Measurements from ENCODE around the gene MAGI2.
"Not testable (repeated sequence)": the region's sequence is repeated elsewhere in the genome, so short reads cannot be mapped to it uniquely, and the experiment has no call there.

MAGI2 gene

GRCh38 chr7:78299088-78299487, 1154.4 kb downstream of the MAGI2 start:
- no peaks in the 10 kb centered on the region for H3K27me3 ChIP-seq (ENCODE audit: control insufficient read depth in 1 of 2, insufficient read depth in 2 of 2, low read length in 2 of 2)
- no peak overlapping the region for H3K4me3 ChIP-seq (ENCODE audit: low read length in 2 of 2)
- H3K9ac ChIP-seq (ENCODE audit: low read length in 2 of 2): no peak overlapping the region
- no peak overlapping the region for H3K27ac ChIP-seq (ENCODE audit: low read length)
- no peaks in the 10 kb centered on the region for H3K36me3 ChIP-seq (ENCODE audit: control insufficient read depth in 2 of 2, insufficient read depth in 2 of 2, low read length in 2 of 2)
- no peaks in the 10 kb centered on the region for H3K9me3 ChIP-seq (ENCODE audit: control insufficient read depth in 2 of 2, low read length in 2 of 2)
- H3K4me1 ChIP-seq (ENCODE audit: control insufficient read depth, insufficient read depth, low read length): no peaks in the 10 kb centered on the region

- no peak overlapping the region for H3K9ac ChIP-seq (ENCODE audit: low read length in 2 of 2)
- no peaks in the 10 kb centered on the region for H3K4me1 ChIP-seq (ENCODE audit: control insufficient read depth, insufficient read depth, low read length)
- H3K27ac ChIP-seq (ENCODE audit: low read length): no peak overlapping the region
- H3K4me3 ChIP-seq (ENCODE audit: low read length in 2 of 2): no peak overlapping the region
- peaks cover 0 to 3% of the 10 kb centered on the region in 2 donors for H3K9me3 ChIP-seq (ENCODE audit: control insufficient read depth in 2 of 2, low read length in 2 of 2)
- no peaks in the 10 kb centered on the region for H3K36me3 ChIP-seq (ENCODE audit: control insufficient read depth in 2 of 2, insufficient read depth in 2 of 2, low read length in 2 of 2)
- no peaks in the 10 kb centered on the region for H3K27me3 ChIP-seq (ENCODE audit: control insufficient read depth in 1 of 2, insufficient read depth in 2 of 2, low read length in 2 of 2)
These were observed 1156.7 kb downstream of the MAGI2 start for GRCh38 chr7:78296644-78297371.

GRCh38 chr7:78296046-78296597, 1157.3 kb downstream of the MAGI2 start:
- H3K4me1 ChIP-seq (ENCODE audit: control insufficient read depth, insufficient read depth, low read length): no peaks in the 10 kb centered on the region
- H3K9me3 ChIP-seq (ENCODE audit: control insufficient read depth in 2 of 2, low read length in 2 of 2): peaks cover 0 to 3% of the 10 kb centered on the region in 2 donors
- H3K9ac ChIP-seq (ENCODE audit: low read length in 2 of 2): no peak overlapping the region
- no peaks in the 10 kb centered on the region for H3K36me3 ChIP-seq (ENCODE audit: control insufficient read depth in 2 of 2, insufficient read depth in 2 of 2, low read length in 2 of 2)
- no peak overlapping the region for H3K27ac ChIP-seq (ENCODE audit: low read length)
- no peaks in the 10 kb centered on the region for H3K27me3 ChIP-seq (ENCODE audit: control insufficient read depth in 1 of 2, insufficient read depth in 2 of 2, low read length in 2 of 2)
- H3K4me3 ChIP-seq (ENCODE audit: low read length in 2 of 2): no peak overlapping the region

- not testable (repeated sequence) for H3K9me3 ChIP-seq (ENCODE audit: control insufficient read depth in 2 of 2, low read length in 2 of 2); H3K4me3 ChIP-seq (ENCODE audit: low read length in 2 of 2); H3K27me3 ChIP-seq (ENCODE audit: control insufficient read depth in 1 of 2, insufficient read depth in 2 of 2, low read length in 2 of 2)
These were observed 1164.0 kb downstream of the MAGI2 start for GRCh38 chr7:78289471-78289870.

GRCh38 chr7:78284945-78285344, 1168.5 kb downstream of the MAGI2 start:
- H3K36me3 ChIP-seq (ENCODE audit: control insufficient read depth in 2 of 2, insufficient read depth in 2 of 2, low read length in 2 of 2): no peaks in the 10 kb centered on the region
- no peak overlapping the region for H3K4me3 ChIP-seq (ENCODE audit: low read length in 2 of 2)
- H3K9ac ChIP-seq (ENCODE audit: low read length in 2 of 2): no peak overlapping the region
- no peaks in the 10 kb centered on the region for H3K27me3 ChIP-seq (ENCODE audit: control insufficient read depth in 1 of 2, insufficient read depth in 2 of 2, low read length in 2 of 2)
- H3K27ac ChIP-seq (ENCODE audit: low read length): no peak overlapping the region
- no peaks in the 10 kb centered on the region for H3K9me3 ChIP-seq (ENCODE audit: control insufficient read depth in 2 of 2, low read length in 2 of 2)
- no peaks in the 10 kb centered on the region for H3K4me1 ChIP-seq (ENCODE audit: control insufficient read depth, insufficient read depth, low read length)

More at GRCh38 chr7:78289471-78289870, 1164.0 kb downstream of the MAGI2 start:
- not testable (repeated sequence) for H3K4me1 ChIP-seq (ENCODE audit: control insufficient read depth, insufficient read depth, low read length); H3K27ac ChIP-seq (ENCODE audit: low read length); H3K9ac ChIP-seq (ENCODE audit: low read length in 2 of 2); H3K36me3 ChIP-seq (ENCODE audit: control insufficient read depth in 2 of 2, insufficient read depth in 2 of 2, low read length in 2 of 2)

GRCh38 chr7:78280276-78280675, 1173.2 kb downstream of the MAGI2 start:
- Histone ChIP-seq H3K9ac (ENCODE audit: low read length in 2 of 2) (no peak overlapping the region), H3K9me3 (ENCODE audit: control insufficient read depth in 2 of 2, low read length in 2 of 2) (no peaks in the 10 kb centered on the region), H3K36me3 (ENCODE audit: control insufficient read depth in 2 of 2, insufficient read depth in 2 of 2, low read length in 2 of 2) (no peaks in the 10 kb centered on the region), H3K4me1 (ENCODE audit: control insufficient read depth, insufficient read depth, low read length) (no peaks in the 10 kb centered on the region), H3K4me3 (ENCODE audit: low read length in 2 of 2) (no peak overlapping the region), H3K27me3 (ENCODE audit: control insufficient read depth in 1 of 2, insufficient read depth in 2 of 2, low read length in 2 of 2) (no peaks in the 10 kb centered on the region), H3K27ac (ENCODE audit: low read length) (no peak overlapping the region)

GRCh38 chr7:78279457-78279856, 1174.0 kb downstream of the MAGI2 start:
- Histone ChIP-seq H3K4me1 (ENCODE audit: control insufficient read depth, insufficient read depth, low read length) (no peaks in the 10 kb centered on the region), H3K9ac (ENCODE audit: low read length in 2 of 2) (no peak overlapping the region), H3K27me3 (ENCODE audit: control insufficient read depth in 1 of 2, insufficient read depth in 2 of 2, low read length in 2 of 2) (no peaks in the 10 kb centered on the region), H3K4me3 (ENCODE audit: low read length in 2 of 2) (no peak overlapping the region), H3K36me3 (ENCODE audit: control insufficient read depth in 2 of 2, insufficient read depth in 2 of 2, low read length in 2 of 2) (no peaks in the 10 kb centered on the region), H3K9me3 (ENCODE audit: control insufficient read depth in 2 of 2, low read length in 2 of 2) (no peaks in the 10 kb centered on the region), H3K27ac (ENCODE audit: low read length) (no peak overlapping the region)

- no peaks in the 10 kb centered on the region for H3K36me3 ChIP-seq (ENCODE audit: control insufficient read depth in 2 of 2, insufficient read depth in 2 of 2, low read length in 2 of 2)
- H3K27me3 ChIP-seq (ENCODE audit: control insufficient read depth in 1 of 2, insufficient read depth in 2 of 2, low read length in 2 of 2): no peaks in the 10 kb centered on the region
- no peak overlapping the region for H3K27ac ChIP-seq (ENCODE audit: low read length)
- H3K4me3 ChIP-seq (ENCODE audit: low read length in 2 of 2): no peak overlapping the region
- H3K9ac ChIP-seq (ENCODE audit: low read length in 2 of 2): no peak overlapping the region
- no peaks in the 10 kb centered on the region for H3K9me3 ChIP-seq (ENCODE audit: control insufficient read depth in 2 of 2, low read length in 2 of 2)
- no peaks in the 10 kb centered on the region for H3K4me1 ChIP-seq (ENCODE audit: control insufficient read depth, insufficient read depth, low read length)
These were observed 1174.4 kb downstream of the MAGI2 start for GRCh38 chr7:78279032-78279431.

- H3K4me1 ChIP-seq (ENCODE audit: control insufficient read depth, insufficient read depth, low read length): no peaks in the 10 kb centered on the region
- H3K4me3 ChIP-seq (ENCODE audit: low read length in 2 of 2): no peak overlapping the region
- no peak overlapping the region for H3K27ac ChIP-seq (ENCODE audit: low read length)
- no peaks in the 10 kb centered on the region for H3K27me3 ChIP-seq (ENCODE audit: control insufficient read depth in 1 of 2, insufficient read depth in 2 of 2, low read length in 2 of 2)
- no peak overlapping the region for H3K9ac ChIP-seq (ENCODE audit: low read length in 2 of 2)
- H3K36me3 ChIP-seq (ENCODE audit: control insufficient read depth in 2 of 2, insufficient read depth in 2 of 2, low read length in 2 of 2): no peaks in the 10 kb centered on the region
- no peaks in the 10 kb centered on the region for H3K9me3 ChIP-seq (ENCODE audit: control insufficient read depth in 2 of 2, low read length in 2 of 2)
These were observed 1186.3 kb downstream of the MAGI2 start for GRCh38 chr7:78267141-78267540.

GRCh38 chr7:78265486-78265885, 1188.0 kb downstream of the MAGI2 start:
- Histone ChIP-seq H3K9ac (ENCODE audit: low read length in 2 of 2) (no peak overlapping the region), H3K4me3 (ENCODE audit: low read length in 2 of 2) (no peak overlapping the region), H3K4me1 (ENCODE audit: control insufficient read depth, insufficient read depth, low read length) (no peaks in the 10 kb centered on the region), H3K27me3 (ENCODE audit: control insufficient read depth in 1 of 2, insufficient read depth in 2 of 2, low read length in 2 of 2) (no peaks in the 10 kb centered on the region), H3K36me3 (ENCODE audit: control insufficient read depth in 2 of 2, insufficient read depth in 2 of 2, low read length in 2 of 2) (no peaks in the 10 kb centered on the region), H3K27ac (ENCODE audit: low read length) (no peak overlapping the region), H3K9me3 (ENCODE audit: control insufficient read depth in 2 of 2, low read length in 2 of 2) (no peaks in the 10 kb centered on the region)

- no peaks in the 10 kb centered on the region for H3K4me1 ChIP-seq (ENCODE audit: control insufficient read depth, insufficient read depth, low read length)
- H3K4me3 ChIP-seq (ENCODE audit: low read length in 2 of 2): no peak overlapping the region
- no peaks in the 10 kb centered on the region for H3K36me3 ChIP-seq (ENCODE audit: control insufficient read depth in 2 of 2, insufficient read depth in 2 of 2, low read length in 2 of 2)
- no peak overlapping the region for H3K9ac ChIP-seq (ENCODE audit: low read length in 2 of 2)
- no peaks in the 10 kb centered on the region for H3K9me3 ChIP-seq (ENCODE audit: control insufficient read depth in 2 of 2, low read length in 2 of 2)
- no peak overlapping the region for H3K27ac ChIP-seq (ENCODE audit: low read length)
- H3K27me3 ChIP-seq (ENCODE audit: control insufficient read depth in 1 of 2, insufficient read depth in 2 of 2, low read length in 2 of 2): no peaks in the 10 kb centered on the region
These were observed 1188.4 kb downstream of the MAGI2 start for GRCh38 chr7:78265071-78265470.
